ENCODE data around the gene UTP4. TPM values are rescaled to one million over a fixed set of nuclear protein-coding genes. Genes with fewer than 3 reads are reported as not detected.

UTP4 gene
- total RNA-seq, 4 donors from 2014 or later, result 12.1 to 45.1 (median 31.4) TPM

DNA sequence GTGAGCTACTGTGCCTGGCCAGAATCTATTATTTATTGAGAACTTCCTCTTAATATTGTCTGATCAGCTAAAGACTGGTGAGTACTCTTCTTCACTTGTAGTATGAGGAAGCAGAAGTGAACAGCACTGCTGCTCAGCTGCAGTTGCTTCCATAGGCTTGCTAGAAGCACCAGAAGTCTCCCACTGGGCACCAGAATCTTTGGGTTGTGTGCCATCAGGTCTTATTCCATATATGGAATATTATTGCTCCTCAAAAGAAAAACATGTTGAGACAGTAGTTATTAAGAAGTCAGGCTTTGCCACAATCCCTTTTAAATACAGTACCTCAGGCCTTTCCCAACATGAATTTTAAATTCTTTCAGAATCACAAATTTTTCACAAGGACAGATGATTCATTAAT, 71.7 kb downstream of the UTP4 start:
- H3K27ac ChIP-seq, result peak overlapping the region in 1 of 2 donors; percentile 20
- H3K9me3 ChIP-seq, result no peaks in the 10 kb centered on the region
- intact Hi-C loops (cut with DNase I; ENCODE audit: low total_unique reads), result no loop called here
- H3K4me3 ChIP-seq, result no peak overlapping the region
- DNase-seq, result no peak
- no peaks in the 10 kb centered on the region for H3K36me3 ChIP-seq
- no peaks in the 10 kb centered on the region for H3K4me1 ChIP-seq
- H3K27me3 ChIP-seq, result no peaks in the 10 kb centered on the region
- no peak for TF ChIP-seq POLR2A (IDR thresholded peaks at IDR 0.05)
- TF ChIP-seq, protein P1, sequence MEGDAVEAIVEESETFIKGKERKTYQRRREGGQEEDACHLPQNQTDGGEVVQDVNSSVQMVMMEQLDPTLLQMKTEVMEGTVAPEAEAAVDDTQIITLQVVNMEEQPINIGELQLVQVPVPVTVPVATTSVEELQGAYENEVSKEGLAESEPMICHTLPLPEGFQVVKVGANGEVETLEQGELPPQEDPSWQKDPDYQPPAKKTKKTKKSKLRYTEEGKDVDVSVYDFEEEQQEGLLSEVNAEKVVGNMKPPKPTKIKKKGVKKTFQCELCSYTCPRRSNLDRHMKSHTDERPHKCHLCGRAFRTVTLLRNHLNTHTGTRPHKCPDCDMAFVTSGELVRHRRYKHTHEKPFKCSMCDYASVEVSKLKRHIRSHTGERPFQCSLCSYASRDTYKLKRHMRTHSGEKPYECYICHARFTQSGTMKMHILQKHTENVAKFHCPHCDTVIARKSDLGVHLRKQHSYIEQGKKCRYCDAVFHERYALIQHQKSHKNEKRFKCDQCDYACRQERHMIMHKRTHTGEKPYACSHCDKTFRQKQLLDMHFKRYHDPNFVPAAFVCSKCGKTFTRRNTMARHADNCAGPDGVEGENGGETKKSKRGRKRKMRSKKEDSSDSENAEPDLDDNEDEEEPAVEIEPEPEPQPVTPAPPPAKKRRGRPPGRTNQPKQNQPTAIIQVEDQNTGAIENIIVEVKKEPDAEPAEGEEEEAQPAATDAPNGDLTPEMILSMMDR (IDR thresholded peaks at IDR 0.05), result no peak

GRCh38 chr16:69209735-69210134, 77.3 kb downstream of the UTP4 start:
- TF ChIP-seq POLR2A (IDR thresholded peaks at IDR 0.05), result no peak
- TF ChIP-seq, protein P1 (IDR thresholded peaks at IDR 0.05), result no peak
- H3K36me3 ChIP-seq, result no peaks in the 10 kb centered on the region
- intact Hi-C loops (cut with DNase I; ENCODE audit: low total_unique reads), result no loop called here
- H3K4me1 ChIP-seq, result no peaks in the 10 kb centered on the region
- no peaks in the 10 kb centered on the region for H3K27me3 ChIP-seq
- no peak overlapping the region for H3K4me3 ChIP-seq
- no peak overlapping the region for H3K27ac ChIP-seq
- DNase-seq, result no peak
- no peaks in the 10 kb centered on the region for H3K9me3 ChIP-seq

- no peak for DNase-seq
- Histone ChIP-seq H3K36me3 (no peaks in the 10 kb centered on the region), H3K27ac (no peak overlapping the region), H3K4me1 (no peaks in the 10 kb centered on the region), H3K27me3 (no peaks in the 10 kb centered on the region), H3K4me3 (no peak overlapping the region), H3K9me3 (no peaks in the 10 kb centered on the region)
- intact Hi-C loops (cut with DNase I; ENCODE audit: low total_unique reads), result no loop called here
- TF ChIP-seq, protein P1 (IDR thresholded peaks at IDR 0.05), result no peak
- no peak for TF ChIP-seq POLR2A (IDR thresholded peaks at IDR 0.05)
These were observed 85.0 kb downstream of the UTP4 start for GRCh38 chr16:69217433-69217832.

Small RNA genes lying within 50 kb of the gene (small RNA-seq; reads per million reads assigned to genes)
- not detected for gene RF00019
- not detected for gene RNU6-22P

Other genes starting within 250 kb of the UTP4 start
- gene HAS3, start 27.0 kb upstream of the UTP4 start, total RNA-seq, result 1 to 10 TPM in 3 of 4 donors, under 1 TPM in 1; under 0.01 to 2.6 (median 1.8) TPM
- 100 to 1,000 TPM in 1 of 4 donors, 10 to 100 TPM in 3; 29.7 to 120 (median 65.3) TPM for gene CHTF8, start 61 bp upstream of the UTP4 start, total RNA-seq
- 10 to 100 TPM; 28.2 to 88.0 (median 59.5) TPM for gene SNTB2, start 54.5 kb downstream of the UTP4 start, total RNA-seq
- 10 to 100 TPM; 14.6 to 39.5 (median 25.0) TPM for gene VPS4A, start 178.7 kb downstream of the UTP4 start, total RNA-seq
- 10 to 100 TPM in 2 of 4 donors, 1 to 10 TPM in 2; 3.2 to 69.9 (median 13.2) TPM for gene PDF, start 197.9 kb downstream of the UTP4 start, total RNA-seq
- 10 to 100 TPM; 39.4 to 58.8 (median 43.0) TPM for gene COG8, start 206.9 kb downstream of the UTP4 start, total RNA-seq
- gene NIP7, start 207.1 kb downstream of the UTP4 start, total RNA-seq, result 10 to 100 TPM in 3 of 4 donors, 1 to 10 TPM in 1; 6.2 to 21.7 (median 16.9) TPM
- gene TMED6, start 219.1 kb downstream of the UTP4 start, total RNA-seq, result under 1 TPM in 1 of 4 donors, not detected in 3; 0.98 TPM